ENCODE data around the gene HOXB5. TPM values are rescaled to one million over a fixed set of nuclear protein-coding genes. Genes with fewer than 3 reads are reported as not detected.
A peak's percentile ranks its signal among the peaks of the same experiment; 100 is the strongest.

The HOXB5 gene
- total RNA-seq, 1 donor from 2014 or later = 0.59 TPM

DNA sequence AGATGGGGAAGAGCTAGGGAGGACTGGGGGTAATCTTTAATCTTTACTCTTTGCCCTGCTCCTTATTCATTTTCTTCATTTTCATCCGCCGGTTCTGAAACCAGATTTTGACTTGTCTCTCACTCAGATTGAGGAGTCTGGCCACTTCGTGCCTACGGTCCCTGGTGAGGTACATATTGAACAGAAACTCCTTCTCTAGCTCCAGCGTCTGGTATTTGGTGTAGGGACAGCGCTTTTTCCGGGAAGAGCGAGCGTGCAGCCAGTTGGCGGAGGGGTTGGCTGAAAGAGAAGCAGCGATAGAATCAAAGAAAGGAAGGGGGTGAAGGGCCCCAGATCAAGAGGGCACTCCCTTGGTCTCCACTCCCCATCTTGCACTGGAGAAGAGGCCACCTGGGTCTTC lies 29.3 kb upstream of the HOXB5 start:
- peaks cover 24% of the 10 kb centered on the region for H3K4me1 Mint-ChIP-seq (ENCODE audit: unreplicated experiment)
- TF ChIP-seq, protein P1, sequence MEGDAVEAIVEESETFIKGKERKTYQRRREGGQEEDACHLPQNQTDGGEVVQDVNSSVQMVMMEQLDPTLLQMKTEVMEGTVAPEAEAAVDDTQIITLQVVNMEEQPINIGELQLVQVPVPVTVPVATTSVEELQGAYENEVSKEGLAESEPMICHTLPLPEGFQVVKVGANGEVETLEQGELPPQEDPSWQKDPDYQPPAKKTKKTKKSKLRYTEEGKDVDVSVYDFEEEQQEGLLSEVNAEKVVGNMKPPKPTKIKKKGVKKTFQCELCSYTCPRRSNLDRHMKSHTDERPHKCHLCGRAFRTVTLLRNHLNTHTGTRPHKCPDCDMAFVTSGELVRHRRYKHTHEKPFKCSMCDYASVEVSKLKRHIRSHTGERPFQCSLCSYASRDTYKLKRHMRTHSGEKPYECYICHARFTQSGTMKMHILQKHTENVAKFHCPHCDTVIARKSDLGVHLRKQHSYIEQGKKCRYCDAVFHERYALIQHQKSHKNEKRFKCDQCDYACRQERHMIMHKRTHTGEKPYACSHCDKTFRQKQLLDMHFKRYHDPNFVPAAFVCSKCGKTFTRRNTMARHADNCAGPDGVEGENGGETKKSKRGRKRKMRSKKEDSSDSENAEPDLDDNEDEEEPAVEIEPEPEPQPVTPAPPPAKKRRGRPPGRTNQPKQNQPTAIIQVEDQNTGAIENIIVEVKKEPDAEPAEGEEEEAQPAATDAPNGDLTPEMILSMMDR (IDR thresholded peaks at IDR 0.05; ENCODE audit: unreplicated experiment) = no peak
- H3K4me3 Mint-ChIP-seq (ENCODE audit: unreplicated experiment) = no peak overlapping the region
- H3K36me3 Mint-ChIP-seq (ENCODE audit: low read depth, unreplicated experiment) = no peaks in the 10 kb centered on the region
- H3K27me3 Mint-ChIP-seq (ENCODE audit: unreplicated experiment) = peaks cover 32% of the 10 kb centered on the region
- no peak overlapping the region for H3K27ac Mint-ChIP-seq (ENCODE audit: unreplicated experiment)
- H3K9me3 Mint-ChIP-seq (ENCODE audit: unreplicated experiment) = no peaks in the 10 kb centered on the region
- DNase-seq (ENCODE audit: low spot score) = no peak

DNA sequence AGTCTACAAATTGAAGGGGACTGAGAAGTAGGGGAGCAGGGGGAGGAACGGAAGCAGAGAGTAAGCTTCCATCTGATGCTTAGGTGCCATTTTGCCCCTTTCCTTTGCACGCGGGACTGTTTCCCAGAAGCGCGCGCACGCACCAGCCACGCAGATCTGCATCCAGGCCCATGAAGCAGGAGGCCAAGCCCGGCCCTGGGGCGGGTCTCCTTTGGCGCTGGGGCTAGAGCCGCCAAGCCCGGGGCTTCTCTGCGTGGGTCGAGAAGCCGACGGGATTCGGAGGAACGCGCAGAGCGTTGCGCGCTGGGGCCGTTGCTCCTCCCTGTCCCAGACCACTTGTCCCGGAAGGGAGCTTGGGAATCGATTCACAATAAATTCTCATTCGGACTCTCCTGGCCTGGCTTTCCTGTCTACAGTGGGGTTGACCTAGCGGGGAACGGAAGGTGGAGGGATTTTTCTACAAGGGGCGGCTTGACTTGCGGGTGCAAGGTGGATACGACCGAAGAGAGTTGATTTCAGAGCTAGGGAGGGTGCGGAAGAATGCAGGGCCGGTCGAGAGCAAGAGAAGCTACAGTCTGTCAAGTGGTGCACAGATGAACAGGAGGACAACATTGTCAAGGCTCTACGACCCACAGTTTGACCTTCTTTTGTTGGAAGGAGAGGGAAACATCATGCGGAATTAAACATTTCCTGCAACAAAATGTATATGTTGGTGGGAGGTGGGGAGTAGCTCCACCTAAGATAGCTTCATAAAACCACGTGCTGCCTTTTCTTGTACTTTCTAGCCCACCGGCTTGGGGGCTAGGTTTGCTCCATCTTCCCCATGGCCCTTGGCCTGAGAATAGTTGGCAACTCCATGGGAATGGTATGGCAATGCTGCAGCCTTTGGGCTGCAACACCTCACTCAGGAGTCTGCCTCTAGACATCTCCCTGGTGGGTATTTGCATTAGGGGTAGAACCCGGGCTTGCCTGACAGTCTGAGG lies 28.1 kb upstream of the HOXB5 start:
- no peak for DNase-seq (ENCODE audit: low spot score)
- H3K27me3 Mint-ChIP-seq (ENCODE audit: unreplicated experiment) = peaks cover 33% of the 10 kb centered on the region
- H3K4me3 Mint-ChIP-seq (ENCODE audit: unreplicated experiment) = peak overlapping the region; percentile 79
- H3K9me3 Mint-ChIP-seq (ENCODE audit: unreplicated experiment) = no peaks in the 10 kb centered on the region
- H3K4me1 Mint-ChIP-seq (ENCODE audit: unreplicated experiment) = peaks cover 28% of the 10 kb centered on the region
- H3K36me3 Mint-ChIP-seq (ENCODE audit: low read depth, unreplicated experiment) = no peaks in the 10 kb centered on the region
- TF ChIP-seq, protein P1 (IDR thresholded peaks at IDR 0.05; ENCODE audit: unreplicated experiment) = no peak
- H3K27ac Mint-ChIP-seq (ENCODE audit: unreplicated experiment) = no peak overlapping the region

DNA sequence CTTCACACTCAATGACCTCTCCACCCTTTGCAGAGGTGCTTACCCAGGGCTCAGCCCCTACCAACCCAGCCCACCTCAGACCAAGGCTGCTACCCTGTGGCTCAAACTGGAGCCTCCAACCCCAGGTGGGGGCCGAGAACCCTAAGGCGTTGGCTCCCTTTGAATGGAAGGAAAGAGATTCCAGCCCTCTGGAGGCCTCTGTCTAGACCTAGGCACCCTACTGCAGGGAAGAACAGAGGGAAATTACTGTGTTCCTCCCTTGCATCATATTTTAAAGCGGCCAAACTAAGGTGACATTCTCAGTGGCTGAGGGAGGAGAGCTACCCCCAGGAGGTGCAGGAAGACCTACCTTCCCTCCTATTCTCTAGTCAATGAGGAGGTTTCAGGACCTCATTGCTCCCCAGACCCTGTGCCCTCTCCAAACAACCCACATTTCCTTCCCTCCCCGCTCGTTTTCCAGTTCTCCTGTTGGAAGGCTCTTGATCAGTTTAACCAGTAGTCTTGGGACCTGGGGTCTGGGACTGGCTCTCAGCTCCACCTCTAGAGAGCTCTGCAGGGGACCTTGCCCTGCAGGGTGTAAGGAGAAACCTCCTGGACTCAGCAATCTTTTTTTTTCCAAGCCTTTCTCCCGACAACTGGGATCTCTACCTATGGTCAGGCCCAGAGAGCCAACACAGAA lies 27.0 kb upstream of the HOXB5 start:
- TF ChIP-seq, protein P1 (IDR thresholded peaks at IDR 0.05; ENCODE audit: unreplicated experiment) = no peak
- H3K27me3 Mint-ChIP-seq (ENCODE audit: unreplicated experiment) = peaks cover 34% of the 10 kb centered on the region
- no peak overlapping the region for H3K4me3 Mint-ChIP-seq (ENCODE audit: unreplicated experiment)
- no peak overlapping the region for H3K27ac Mint-ChIP-seq (ENCODE audit: unreplicated experiment)
- peaks cover 28% of the 10 kb centered on the region for H3K4me1 Mint-ChIP-seq (ENCODE audit: unreplicated experiment)
- no peak for DNase-seq (ENCODE audit: low spot score)
- H3K36me3 Mint-ChIP-seq (ENCODE audit: low read depth, unreplicated experiment) = no peaks in the 10 kb centered on the region
- no peaks in the 10 kb centered on the region for H3K9me3 Mint-ChIP-seq (ENCODE audit: unreplicated experiment)

DNA sequence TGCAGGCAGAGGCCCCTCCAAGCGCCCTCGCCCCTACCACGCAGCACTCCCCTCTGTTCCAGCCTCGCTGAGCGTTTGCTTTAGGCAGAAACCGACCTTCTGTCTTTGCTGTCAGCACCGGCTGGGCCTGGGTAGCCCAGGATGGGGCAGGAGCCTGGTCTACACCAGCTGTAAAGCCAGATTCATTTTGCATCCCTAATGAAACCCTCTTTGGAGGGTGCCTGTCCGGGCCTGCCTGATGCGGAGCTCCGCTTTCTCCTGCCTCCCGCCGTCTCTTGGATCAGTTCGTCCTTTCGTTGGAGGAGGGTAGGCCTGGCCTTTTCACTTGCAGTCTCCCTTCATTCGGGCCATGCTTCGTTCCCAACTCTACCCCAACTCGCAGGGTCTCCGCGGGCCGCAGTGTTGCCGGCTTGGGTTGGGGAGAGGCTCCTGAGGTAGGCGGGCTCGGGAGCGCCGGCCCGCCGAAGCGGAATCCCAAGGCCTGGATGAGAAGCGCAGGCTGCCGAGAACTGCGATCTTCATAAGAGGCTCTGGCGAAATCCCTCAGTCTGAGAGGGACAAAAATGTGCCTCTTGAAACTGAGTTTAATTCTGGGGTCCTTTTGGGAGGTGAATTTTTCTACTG lies 26.4 kb upstream of the HOXB5 start:
- no peak overlapping the region for H3K4me3 Mint-ChIP-seq (ENCODE audit: unreplicated experiment)

More for the DNA sequence above, 26.4 kb upstream of the HOXB5 start:
- H3K27me3 Mint-ChIP-seq (ENCODE audit: unreplicated experiment) = peaks cover 35% of the 10 kb centered on the region
- H3K27ac Mint-ChIP-seq (ENCODE audit: unreplicated experiment) = no peak overlapping the region
- no peaks in the 10 kb centered on the region for H3K9me3 Mint-ChIP-seq (ENCODE audit: unreplicated experiment)
- H3K36me3 Mint-ChIP-seq (ENCODE audit: low read depth, unreplicated experiment) = no peaks in the 10 kb centered on the region
- no peak for DNase-seq (ENCODE audit: low spot score)
- TF ChIP-seq, protein P1 (IDR thresholded peaks at IDR 0.05; ENCODE audit: unreplicated experiment) = no peak
- peaks cover 28% of the 10 kb centered on the region for H3K4me1 Mint-ChIP-seq (ENCODE audit: unreplicated experiment)
